KMS-11 (cell line): ENCODE measurements around the gene OSBPL7.

Experiments
- H2AFZ ChIP-seq: fragments of 200-600 bp; sonication (generic); 2 replicates; pipeline ENCODE4 v1.6.1; 2016; ENCODE audit warnings: antibody characterized with exemption, mixed run types, low read depth
- H3K27ac ChIP-seq: fragments of 200-600 bp; sonication (generic); 2 replicates; pipeline ENCODE4 v1.6.1; 2016; ENCODE audit warnings: mild to moderate bottlenecking, mixed run types
- H3K27me3 ChIP-seq: fragments of 200-600 bp; sonication (generic); 2 replicates; pipeline ENCODE4 v1.6.1; 2017; ENCODE audit warnings: mild to moderate bottlenecking, low read depth, mixed run types, moderate library complexity; ENCODE audit not compliant: insufficient read depth
- H3K36me3 ChIP-seq: fragments of 200-600 bp; sonication (generic); 2 replicates; pipeline ENCODE4 v1.6.1; 2017; ENCODE audit warnings: mild to moderate bottlenecking, mixed run types; ENCODE audit not compliant: insufficient read depth
- H3K4me1 ChIP-seq: fragments of 200-600 bp; sonication (generic); 2 replicates; pipeline ENCODE4 v1.6.1; 2016; ENCODE audit warnings: mild to moderate bottlenecking, low read depth, mixed run types; ENCODE audit not compliant: poor library complexity, severe bottlenecking
- H3K4me2 ChIP-seq: fragments of 200-600 bp; sonication (generic); 2 replicates; pipeline ENCODE4 v1.7.0; 2016; ENCODE audit warnings: mild to moderate bottlenecking, mixed run types
- H3K4me3 ChIP-seq: fragments of 200-600 bp; sonication (generic); IDR thresholded peaks from 2 replicates; pipeline ENCODE4 v1.6.1; 2017; ENCODE audit warnings: low read depth, low read length, mixed read lengths; ENCODE audit not compliant: insufficient read depth
- H3K79me2 ChIP-seq: fragments of 200-600 bp; sonication (generic); 2 replicates; pipeline ENCODE4 v1.6.1; 2016; ENCODE audit warnings: low read depth, mixed run types; ENCODE audit not compliant: insufficient read depth
- H3K9ac ChIP-seq: fragments of 200-600 bp; sonication (generic); 2 replicates; pipeline ENCODE4 v1.6.1; 2016; ENCODE audit warnings: mild to moderate bottlenecking, mixed run types
- H4K20me1 ChIP-seq: fragments of 200-600 bp; sonication (generic); 2 replicates; pipeline ENCODE4 v1.6.1; 2016; ENCODE audit warnings: mild to moderate bottlenecking, mixed run types; ENCODE audit not compliant: insufficient read depth
- CTCF ChIP-seq: fragments of 200-600 bp; sonication (generic); conservative IDR thresholded peaks from 2 replicates; pipeline ENCODE4 v1.6.1; 2017; ENCODE audit warnings: low read depth, mild to moderate bottlenecking, antibody characterized with exemption, low read length, moderate library complexity, mixed read lengths

Gene OSBPL7

DNA sequence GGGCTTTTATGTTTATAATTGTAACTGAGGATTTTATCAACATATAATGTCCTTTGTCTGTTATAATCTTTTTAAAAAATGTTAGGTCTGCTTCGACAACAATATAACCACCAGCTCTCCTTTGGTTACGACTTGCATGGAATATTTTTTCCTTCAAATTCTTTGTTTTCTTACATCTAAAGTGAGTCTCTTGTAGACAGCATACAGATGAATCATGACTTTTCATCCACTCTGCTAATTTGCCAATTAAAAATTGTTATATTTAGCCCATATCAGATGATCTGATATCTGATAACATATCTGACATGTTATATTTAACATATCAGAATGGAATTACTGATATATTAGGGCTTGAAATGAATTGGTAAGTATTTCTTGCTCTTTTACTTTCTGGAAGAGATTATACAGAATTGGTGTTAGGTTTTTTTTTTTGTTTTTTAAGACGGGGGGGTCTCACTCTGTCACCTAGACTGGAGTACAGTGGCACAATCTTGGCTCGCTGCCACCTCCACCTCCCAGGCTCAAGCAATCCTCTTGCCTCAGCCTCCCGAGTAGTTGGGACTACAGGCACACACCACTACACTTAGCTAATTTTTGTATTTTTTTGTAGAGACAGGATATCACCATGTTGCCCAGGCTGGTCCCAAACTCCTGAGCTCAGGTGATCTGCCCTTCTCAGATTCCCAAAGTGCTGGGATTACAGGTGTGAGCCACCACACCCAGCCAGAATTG lies 61.0 kb downstream of the OSBPL7 start:
- no peak overlapping the region for H3K4me2 ChIP-seq
- no peaks in the 10 kb centered on the region for H3K4me1 ChIP-seq
- H3K4me3 ChIP-seq, result no peak overlapping the region
- H3K79me2 ChIP-seq, result no peaks in the 10 kb centered on the region
- no peak overlapping the region for H3K27ac ChIP-seq
- no peaks in the 10 kb centered on the region for H3K36me3 ChIP-seq
- H3K27me3 ChIP-seq, result no peaks in the 10 kb centered on the region
- no peaks in the 10 kb centered on the region for H4K20me1 ChIP-seq
- H3K9ac ChIP-seq, result no peak overlapping the region
- no peak overlapping the region for H2AFZ ChIP-seq
- TF ChIP-seq CTCF, result no peak

DNA sequence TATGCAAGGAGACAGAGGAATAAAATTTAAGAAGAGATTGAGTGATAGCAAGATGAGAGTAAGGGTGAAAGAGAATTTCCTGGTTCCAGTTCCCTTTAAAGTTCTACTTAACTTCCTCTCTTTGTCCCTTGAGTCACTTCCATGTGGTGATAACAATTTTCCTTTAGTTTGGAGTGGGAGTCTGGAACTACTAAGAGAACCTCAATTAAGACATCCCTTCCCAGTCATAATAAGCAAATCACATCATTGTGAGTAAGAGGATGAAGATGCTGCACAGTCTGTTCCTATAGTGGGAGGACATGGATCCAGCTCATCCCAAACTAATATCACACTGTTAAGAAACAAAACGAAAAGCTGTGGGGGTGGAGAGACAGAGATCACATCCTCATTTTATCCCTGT lies 64.2 kb downstream of the OSBPL7 start:
- Histone ChIP-seq H3K9ac (no peak overlapping the region), H3K27ac (no peak overlapping the region), H3K4me1 (no peaks in the 10 kb centered on the region), H4K20me1 (no peaks in the 10 kb centered on the region), H3K79me2 (no peaks in the 10 kb centered on the region), H2AFZ (no peak overlapping the region), H3K36me3 (no peaks in the 10 kb centered on the region), H3K27me3 (no peaks in the 10 kb centered on the region), H3K4me3 (no peak overlapping the region), H3K4me2 (no peak overlapping the region)
- TF ChIP-seq CTCF, result no peak
